Brain microvascular endothelial cell (primary cell): ENCODE measurements around the gene TEAD3.
"Not testable (repeated sequence)": the region's sequence is repeated elsewhere in the genome, so short reads cannot be mapped to it uniquely, and the experiment has no call there.

Source experiments
- DNase-seq: peaks from one replicate; pipeline ENCODE4 v3.0.0-alpha.2; 2020
- H3K27ac ChIP-seq: fragments of 250-450 bp; sonication (Bioruptor Pico); 2 replicates; pipeline ENCODE4 v1.5.1; 2020; ENCODE audit warnings: mild to moderate bottlenecking, moderate library complexity
- H3K27me3 ChIP-seq: fragments of 250-450 bp; sonication (Bioruptor Pico); replicated peaks from 2 replicates; pipeline ENCODE4 v1.5.1; 2020; ENCODE audit warnings: mild to moderate bottlenecking
- H3K36me3 ChIP-seq: fragments of 250-450 bp; sonication (Bioruptor Pico); replicated peaks from 2 replicates; pipeline ENCODE4 v1.5.1; 2020; ENCODE audit warnings: mild to moderate bottlenecking
- H3K4me3 ChIP-seq: 2 replicates; pipeline ENCODE4 v1.5.1; 2011; ENCODE audit warnings: low read depth, mild to moderate bottlenecking, control low read depth, low read length, moderate library complexity
- in situ Hi-C: cut with HindIII; loops from 2 replicates; pipeline ENCODE4 v1.10.0; 2017; ENCODE audit warnings: low sequenced_read_pairs, low pct_ligation_motif_present
- TF ChIP-seq, protein P1 (sequence below): IDR thresholded peaks from 2 replicates; pipeline ENCODE4 v1.5.1; 2011; ENCODE audit warnings: low read depth, mild to moderate bottlenecking, moderate library complexity, low read length, control low read depth, inconsistent platforms; ENCODE audit errors: missing control alignments

TEAD3 gene

GRCh38 chr6:35522151-35522550 is 25.3 kb upstream of the TEAD3 start:
- no peak for DNase-seq
- H3K36me3 ChIP-seq, result no peaks in the 10 kb centered on the region
- in situ Hi-C loops, result no loop called here
- H3K27me3 ChIP-seq, result no peaks in the 10 kb centered on the region
- H3K4me3 ChIP-seq, result no peak overlapping the region
- TF ChIP-seq, protein P1, sequence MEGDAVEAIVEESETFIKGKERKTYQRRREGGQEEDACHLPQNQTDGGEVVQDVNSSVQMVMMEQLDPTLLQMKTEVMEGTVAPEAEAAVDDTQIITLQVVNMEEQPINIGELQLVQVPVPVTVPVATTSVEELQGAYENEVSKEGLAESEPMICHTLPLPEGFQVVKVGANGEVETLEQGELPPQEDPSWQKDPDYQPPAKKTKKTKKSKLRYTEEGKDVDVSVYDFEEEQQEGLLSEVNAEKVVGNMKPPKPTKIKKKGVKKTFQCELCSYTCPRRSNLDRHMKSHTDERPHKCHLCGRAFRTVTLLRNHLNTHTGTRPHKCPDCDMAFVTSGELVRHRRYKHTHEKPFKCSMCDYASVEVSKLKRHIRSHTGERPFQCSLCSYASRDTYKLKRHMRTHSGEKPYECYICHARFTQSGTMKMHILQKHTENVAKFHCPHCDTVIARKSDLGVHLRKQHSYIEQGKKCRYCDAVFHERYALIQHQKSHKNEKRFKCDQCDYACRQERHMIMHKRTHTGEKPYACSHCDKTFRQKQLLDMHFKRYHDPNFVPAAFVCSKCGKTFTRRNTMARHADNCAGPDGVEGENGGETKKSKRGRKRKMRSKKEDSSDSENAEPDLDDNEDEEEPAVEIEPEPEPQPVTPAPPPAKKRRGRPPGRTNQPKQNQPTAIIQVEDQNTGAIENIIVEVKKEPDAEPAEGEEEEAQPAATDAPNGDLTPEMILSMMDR, result no peak
- H3K27ac ChIP-seq, result no peak overlapping the region

GRCh38 chr6:35521235-35521634 is 24.4 kb upstream of the TEAD3 start:
- no peak overlapping the region for H3K27ac ChIP-seq
- no peaks in the 10 kb centered on the region for H3K27me3 ChIP-seq
- DNase-seq, result no peak
- H3K4me3 ChIP-seq, result no peak overlapping the region
- TF ChIP-seq, protein P1, result no peak
- in situ Hi-C loops, result no loop called here
- H3K36me3 ChIP-seq, result no peaks in the 10 kb centered on the region

DNA sequence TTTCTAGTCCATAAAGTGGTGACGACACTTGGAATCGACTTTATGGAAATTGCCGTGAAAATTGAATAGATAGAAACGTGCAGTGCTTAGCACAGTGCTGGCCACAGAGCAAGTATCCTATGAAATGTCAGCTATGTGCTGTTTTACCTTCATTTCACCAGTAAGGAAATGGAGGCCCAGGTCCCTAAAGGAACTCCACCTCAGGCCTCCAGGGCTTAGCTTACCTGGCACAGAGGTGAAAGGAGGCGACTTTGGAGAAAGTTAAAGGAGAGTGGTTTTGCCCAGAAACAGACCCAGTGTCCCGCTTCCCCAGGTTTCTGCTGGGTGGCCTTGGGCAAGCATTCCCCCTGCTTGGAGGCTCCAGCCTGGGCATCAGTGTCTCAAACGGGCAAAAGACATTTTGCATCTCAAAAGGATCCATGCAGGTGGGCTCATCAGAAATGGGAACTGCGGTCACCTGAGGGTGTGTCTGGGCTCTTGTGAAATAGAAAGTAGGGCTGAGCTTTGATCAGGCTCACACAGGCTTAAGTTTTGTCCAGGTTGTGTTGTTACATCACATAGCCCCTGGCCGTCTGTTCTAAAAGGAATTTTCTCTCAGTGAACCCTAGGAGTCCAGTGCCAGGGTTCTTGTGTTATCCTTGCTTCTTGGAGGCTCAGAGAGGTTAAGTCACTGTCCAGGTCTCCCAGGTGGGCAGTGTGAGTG is 22.6 kb upstream of the TEAD3 start:
- H3K27me3 ChIP-seq, result no peaks in the 10 kb centered on the region
- DNase-seq, result no peak
- no peak overlapping the region for H3K4me3 ChIP-seq
- TF ChIP-seq, protein P1, result no peak
- in situ Hi-C loops, result no loop called here
- H3K36me3 ChIP-seq, result no peaks in the 10 kb centered on the region
- H3K27ac ChIP-seq, result no peak overlapping the region

GRCh38 chr6:35518566-35519312 is 21.9 kb upstream of the TEAD3 start:
- in situ Hi-C loops, result no loop called here
- H3K27me3 ChIP-seq, result no peaks in the 10 kb centered on the region
- TF ChIP-seq, protein P1, result no peak
- DNase-seq, result no peak
- H3K27ac ChIP-seq, result no peak overlapping the region
- H3K4me3 ChIP-seq, result no peak overlapping the region
- H3K36me3 ChIP-seq, result no peaks in the 10 kb centered on the region

- H3K27me3 ChIP-seq, H3K36me3 ChIP-seq, DNase-seq, H3K4me3 ChIP-seq, H3K27ac ChIP-seq, in situ Hi-C loops: not testable (repeated sequence)
Measured at GRCh38 chr6:35517978-35518377, 21.1 kb upstream of the TEAD3 start.

GRCh38 chr6:35516712-35517111 is 19.8 kb upstream of the TEAD3 start:
- peaks cover under 1% of the 10 kb centered on the region for H3K27me3 ChIP-seq
- TF ChIP-seq, protein P1, result no peak
- in situ Hi-C loops, result no loop called here

DNA sequence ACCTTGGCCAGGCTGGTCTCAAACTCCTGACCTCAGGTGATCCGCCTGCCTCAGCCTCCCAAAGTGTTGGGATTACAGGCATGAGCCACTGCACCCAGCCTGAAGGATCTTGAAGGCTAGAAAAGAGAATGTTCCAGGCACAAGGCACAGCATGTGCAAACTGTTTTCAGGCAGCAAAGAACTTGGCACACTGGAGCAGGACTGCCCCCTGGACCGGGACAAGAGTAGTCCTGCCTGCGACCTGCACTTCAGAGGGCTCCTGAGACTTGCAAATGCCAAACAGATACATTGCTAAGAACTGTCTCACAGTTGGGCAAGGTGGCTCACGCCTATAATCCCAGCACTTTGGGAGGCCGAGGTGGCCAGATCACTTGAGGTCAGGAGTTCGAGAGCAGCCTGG is 19.1 kb upstream of the TEAD3 start:
- H3K4me3 ChIP-seq, H3K27me3 ChIP-seq, H3K27ac ChIP-seq, DNase-seq, H3K36me3 ChIP-seq, in situ Hi-C loops: not testable (repeated sequence)

More at GRCh38 chr6:35516712-35517111, 19.8 kb upstream of the TEAD3 start:
- H3K4me3 ChIP-seq, result no peak overlapping the region
- no peak for DNase-seq
- H3K36me3 ChIP-seq, result no peaks in the 10 kb centered on the region
- no peak overlapping the region for H3K27ac ChIP-seq
